Endodermal cell (in vitro differentiated cells): ENCODE measurements around the gene SLC39A3. TPM values are rescaled to one million over a fixed set of nuclear protein-coding genes. Genes with fewer than 3 reads are reported as not detected.

Source experiments
- DNase-seq: peaks from one replicate; pipeline ENCODE4 v3.0.0-alpha.2; 2017
- H3K27ac ChIP-seq: 2 replicates; pipeline ENCODE4 v1.5.1; 2013; ENCODE audit warnings: mild to moderate bottlenecking, low read depth, low read length, moderate library complexity
- H3K27me3 ChIP-seq: 2 replicates; pipeline ENCODE4 v1.6.1; 2013; ENCODE audit warnings: mild to moderate bottlenecking, low read length, moderate library complexity; ENCODE audit not compliant: insufficient read depth, control insufficient read depth, poor library complexity, severe bottlenecking
- H3K36me3 ChIP-seq: 2 replicates; pipeline ENCODE4 v1.7.0; 2013; ENCODE audit warnings: mild to moderate bottlenecking, low read length, moderate library complexity; ENCODE audit not compliant: control insufficient read depth, insufficient read depth
- H3K4me1 ChIP-seq: one replicate; pipeline ENCODE4 v1.7.0; 2013; ENCODE audit warnings: low read length; ENCODE audit not compliant: control insufficient read depth, insufficient read depth
- H3K4me3 ChIP-seq: 2 replicates; pipeline ENCODE4 v1.5.1; 2013; ENCODE audit warnings: mild to moderate bottlenecking, low read length, moderate library complexity
- H3K9ac ChIP-seq: 2 replicates; pipeline ENCODE4 v1.6.1; 2013; ENCODE audit warnings: mild to moderate bottlenecking, low read length, moderate library complexity; ENCODE audit not compliant: poor library complexity, severe bottlenecking; ENCODE audit errors: extremely low read depth
- H3K9me3 ChIP-seq: 2 replicates; pipeline ENCODE4 v1.6.1; 2013; ENCODE audit warnings: mild to moderate bottlenecking, low read length, moderate library complexity; ENCODE audit not compliant: control insufficient read depth
- H3K27ac Mint-ChIP-seq: 2 replicates; pipeline ENCODE4 v1.8.0; 2020; ENCODE audit warnings: mixed read lengths
- H3K27me3 Mint-ChIP-seq: 2 replicates; pipeline ENCODE4 v1.8.0; 2021; ENCODE audit warnings: mild to moderate bottlenecking, mixed read lengths; ENCODE audit not compliant: insufficient read depth
- H3K36me3 Mint-ChIP-seq: 2 replicates; pipeline ENCODE4 v1.8.0; 2020; ENCODE audit warnings: low read depth, mixed read lengths
- H3K4me1 Mint-ChIP-seq: 2 replicates; pipeline ENCODE4 v1.8.0; 2020; ENCODE audit warnings: mixed read lengths
- H3K4me3 Mint-ChIP-seq: 2 replicates; pipeline ENCODE4 v1.8.0; 2020; ENCODE audit warnings: mild to moderate bottlenecking, moderate library complexity, mixed read lengths
- H3K9me3 Mint-ChIP-seq: 2 replicates; pipeline ENCODE4 v1.8.0; 2020; ENCODE audit warnings: mild to moderate bottlenecking, mixed read lengths
- WGBS, 2 experiments: methylation state at CpG; one replicate each; pipeline versions ENCODE4 v1.1.5 to v1.1.7; 2013; ENCODE audit warnings: missing lambda C conversion rate in 2 of 2, mixed read lengths in 1 of 2; ENCODE audit not compliant: insufficient coverage in 1 of 2, insufficient read length in 1 of 2; 5-methylcytosine and 5-hydroxymethylcytosine counted together
- long read RNA-seq, 4 experiments: library from polyadenylated mRNA in 2 of 4; library from RNA in 1 of 4; library from capped mRNA in 1 of 4; stranded (forward) in 3 of 4; unstranded in 1 of 4; transcript quantifications; one replicate each; pipeline ENCODE4 v2.0.0, GENCODE V29; 2020 to 2021; ENCODE audit warnings: inconsistent platforms in 1 of 4
- polyA plus RNA-seq, 2 experiments: library from polyadenylated mRNA; stranded (reverse); fragments of 50-300 nt; gene quantifications; one replicate each; pipeline ENCODE4 v1.2.3, GENCODE V29; 2013
- total RNA-seq, 2 donors: library from RNA; stranded (reverse); fragmentation: NEBNext Ultra II Directional in 1 of 2; extraction: Animal tissue kit (Norgen Biotek cat#: 25700) in 1 of 2; gene quantifications; 2 replicates in 1 of 2; 3 replicates in 1 of 2; pipeline ENCODE4 v1.2.1, GENCODE V29; 2021
- TF ChIP-seq, protein P1 (sequence below): fragments of 200-600 bp; sonication (generic); conservative IDR thresholded peaks from 2 replicates; pipeline ENCODE4 v1.5.0; 2021; ENCODE audit warnings: antibody characterized with exemption, mild to moderate bottlenecking

Gene SLC39A3, protein sequence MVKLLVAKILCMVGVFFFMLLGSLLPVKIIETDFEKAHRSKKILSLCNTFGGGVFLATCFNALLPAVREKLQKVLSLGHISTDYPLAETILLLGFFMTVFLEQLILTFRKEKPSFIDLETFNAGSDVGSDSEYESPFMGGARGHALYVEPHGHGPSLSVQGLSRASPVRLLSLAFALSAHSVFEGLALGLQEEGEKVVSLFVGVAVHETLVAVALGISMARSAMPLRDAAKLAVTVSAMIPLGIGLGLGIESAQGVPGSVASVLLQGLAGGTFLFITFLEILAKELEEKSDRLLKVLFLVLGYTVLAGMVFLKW
- total RNA-seq: 10 to 100 TPM; 25.3 to 28.6 TPM
- 25.1 TPM for polyA plus RNA-seq (2013, experiment 1 of 2)
- 22.5 TPM for polyA plus RNA-seq (2013, experiment 2 of 2)
- long read RNA-seq, experiment 1, transcript SLC39A3-201 (3 exons, 1,502 nt): major isoform, 16 of 23 reads
- long read RNA-seq, experiment 1, partial matches to known transcripts: 0 of 23 reads
- long read RNA-seq, experiment 1, other reads (novel, unspliced or antisense): 6 of 23 reads
- long read RNA-seq, experiment 2, transcript SLC39A3-202 (2 exons, 2,940 nt): minor isoform, 12 of 67 reads
- long read RNA-seq, experiment 2, transcript SLC39A3-201 (3 exons, 1,502 nt): major isoform, 49 of 67 reads
- long read RNA-seq, experiment 2, partial matches to known transcripts: 0 of 67 reads
- long read RNA-seq, experiment 2, other reads (novel, unspliced or antisense): 6 of 67 reads
- long read RNA-seq, experiment 3, transcript SLC39A3-201 (3 exons, 1,502 nt): major isoform, 182 of 217 reads
- long read RNA-seq, experiment 3, transcript SLC39A3-202 (2 exons, 2,940 nt): minor isoform, 19 of 217 reads
- long read RNA-seq, experiment 3, partial matches to known transcripts: 6 of 217 reads
- long read RNA-seq, experiment 3, other reads (novel, unspliced or antisense): 6 of 217 reads
- long read RNA-seq, experiment 4: 0 reads

- H3K27me3 ChIP-seq: peaks cover 37% of the 10 kb centered on the region
- DNase-seq: peak; percentile 100
- Mint-ChIP-seq H3K36me3 (peaks cover 31% of the 10 kb centered on the region), H3K9me3 (peaks cover 3% of the 10 kb centered on the region), H3K4me1 (peaks cover 4% of the 10 kb centered on the region), H3K27ac (no peak within 1 kb of the TSS), H3K27me3 (peaks cover 21% of the 10 kb centered on the region), H3K4me3 (peak within 1 kb of the TSS; percentile 79)
- TF ChIP-seq, protein P1, sequence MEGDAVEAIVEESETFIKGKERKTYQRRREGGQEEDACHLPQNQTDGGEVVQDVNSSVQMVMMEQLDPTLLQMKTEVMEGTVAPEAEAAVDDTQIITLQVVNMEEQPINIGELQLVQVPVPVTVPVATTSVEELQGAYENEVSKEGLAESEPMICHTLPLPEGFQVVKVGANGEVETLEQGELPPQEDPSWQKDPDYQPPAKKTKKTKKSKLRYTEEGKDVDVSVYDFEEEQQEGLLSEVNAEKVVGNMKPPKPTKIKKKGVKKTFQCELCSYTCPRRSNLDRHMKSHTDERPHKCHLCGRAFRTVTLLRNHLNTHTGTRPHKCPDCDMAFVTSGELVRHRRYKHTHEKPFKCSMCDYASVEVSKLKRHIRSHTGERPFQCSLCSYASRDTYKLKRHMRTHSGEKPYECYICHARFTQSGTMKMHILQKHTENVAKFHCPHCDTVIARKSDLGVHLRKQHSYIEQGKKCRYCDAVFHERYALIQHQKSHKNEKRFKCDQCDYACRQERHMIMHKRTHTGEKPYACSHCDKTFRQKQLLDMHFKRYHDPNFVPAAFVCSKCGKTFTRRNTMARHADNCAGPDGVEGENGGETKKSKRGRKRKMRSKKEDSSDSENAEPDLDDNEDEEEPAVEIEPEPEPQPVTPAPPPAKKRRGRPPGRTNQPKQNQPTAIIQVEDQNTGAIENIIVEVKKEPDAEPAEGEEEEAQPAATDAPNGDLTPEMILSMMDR: peak; percentile 22
- H3K4me1 ChIP-seq: peaks cover 3% of the 10 kb centered on the region
- H3K9me3 ChIP-seq: peaks cover 6% of the 10 kb centered on the region
- peak within 1 kb of the TSS; percentile 90 for H3K4me3 ChIP-seq
- no peak within 1 kb of the TSS for H3K27ac ChIP-seq
- 1% methylated on average over 39 to 64 of the region's 64 CpGs for WGBS, 2 experiments
- H3K9ac ChIP-seq: peak within 1 kb of the TSS; percentile 38
- peaks cover 14% of the 10 kb centered on the region for H3K36me3 ChIP-seq
Measured at GRCh38 chr19:2739602-2740313, at the start of gene SLC39A3. Gene SLC39A3, minus strand, starts transcription at chr19:2740017. Its CDS starts 2,760 bp downstream, at chr19:2737257.

- TF ChIP-seq, protein P1: no peak
- Histone ChIP-seq H3K4me3 (no peak overlapping the region), H3K4me1 (no peaks in the 10 kb centered on the region), H3K9ac (no peak overlapping the region), H3K27me3 (no peaks in the 10 kb centered on the region), H3K9me3 (no peaks in the 10 kb centered on the region), H3K27ac (no peak overlapping the region), H3K36me3 (peaks cover 15% of the 10 kb centered on the region)
- H3K9me3 Mint-ChIP-seq: peaks cover 4% of the 10 kb centered on the region
- H3K27me3 Mint-ChIP-seq: no peaks in the 10 kb centered on the region
- WGBS, 2 experiments: 90 to 94% methylated on average over 5 of the region's 5 CpGs
- H3K4me1 Mint-ChIP-seq: peaks cover 3% of the 10 kb centered on the region
- no peak for DNase-seq
- H3K27ac Mint-ChIP-seq: no peak overlapping the region
- H3K36me3 Mint-ChIP-seq: peaks cover 24% of the 10 kb centered on the region
- no peak overlapping the region for H3K4me3 Mint-ChIP-seq
Measured at GRCh38 chr19:2788237-2788636, 48.4 kb upstream of the SLC39A3 start.

- H3K4me1 ChIP-seq: no peaks in the 10 kb centered on the region
- no peak overlapping the region for H3K27ac Mint-ChIP-seq
- peaks cover 17% of the 10 kb centered on the region for H3K36me3 Mint-ChIP-seq
- H3K27me3 ChIP-seq: no peaks in the 10 kb centered on the region
- peaks cover 8% of the 10 kb centered on the region for H3K36me3 ChIP-seq
- peak overlapping the region; percentile 79 for H3K4me3 Mint-ChIP-seq
- WGBS, 2 experiments: 91 to 95% methylated on average over 7 to 8 of the region's 8 CpGs
- H3K4me3 ChIP-seq: no peak overlapping the region
- H3K9me3 Mint-ChIP-seq: peaks cover 4% of the 10 kb centered on the region
- TF ChIP-seq, protein P1: no peak
- peaks cover 7% of the 10 kb centered on the region for H3K4me1 Mint-ChIP-seq
- no peak overlapping the region for H3K9ac ChIP-seq
- H3K27me3 Mint-ChIP-seq: no peaks in the 10 kb centered on the region
- no peaks in the 10 kb centered on the region for H3K9me3 ChIP-seq
- H3K27ac ChIP-seq: no peak overlapping the region
- no peak for DNase-seq
Measured at GRCh38 chr19:2787115-2787514, 47.3 kb upstream of the SLC39A3 start.
